Hair follicle dermal papilla cell (primary cell): ENCODE data around the gene SCN11A. TPM values are rescaled to one million over a fixed set of nuclear protein-coding genes. Genes with fewer than 3 reads are reported as not detected.

ENCODE experiments used
- small RNA-seq: library from RNA; depleted of rRNA; stranded (forward); fragments of <200 nt; gene quantifications from one replicate; pipeline ENCODE3, GENCODE V24; 2012
- total RNA-seq: library from RNA; depleted of rRNA; stranded (reverse); fragments of >200 nt; gene quantifications from 2 replicates; pipeline ENCODE4 v1.2.3, GENCODE V29; 2012

The SCN11A gene
- total RNA-seq: under 0.01 TPM in 2 replicates

GRCh38 chr3:39051649-39052561, at the start of gene SCN11A, which contains the start of gene WDR48:
Gene SCN11A (minus strand): TSS chr3:39051944. CDS start chr3:38950362, 101,582 bp downstream.
Gene WDR48 (plus strand): TSS chr3:39052016. CDS start chr3:39052026, 10 bp downstream.

Small RNA genes within 50 kb of the gene (small RNA-seq; reads per million reads assigned to genes)
- not detected for gene RNU6-1227P

Other genes with a start within 250 kb of the SCN11A start
- gene SCN10A, start 235.7 kb downstream of the SCN11A start, total RNA-seq: not detected in 2 replicates
- gene WDR48, start 72 bp upstream of the SCN11A start, total RNA-seq: 30.6 and 33.6 TPM in 2 replicates
- gene GORASP1, start 55.7 kb upstream of the SCN11A start, total RNA-seq: 86.0 and 90.1 TPM in 2 replicates
- gene TTC21A, start 55.7 kb upstream of the SCN11A start, total RNA-seq: 5.2 and 7.2 TPM in 2 replicates
- 12.6 and 19.0 TPM in 2 replicates for gene CSRNP1, start 101.6 kb upstream of the SCN11A start, total RNA-seq
- not detected in 2 replicates for gene XIRP1, start 140.7 kb upstream of the SCN11A start, total RNA-seq
- gene CX3CR1, start 228.1 kb upstream of the SCN11A start, total RNA-seq: 0.16 TPM in 1 of 2 replicates, not detected in the other